MM.1S (cell line): ENCODE data around the gene GPR153.

Experiments
- CTCF ChIP-seq: fragments of 300-600 bp; sonication (generic); IDR thresholded peaks from 2 replicates; pipeline ENCODE4 v1.5.1; 2016; ENCODE audit warnings: antibody characterized with exemption, low read length, mixed read lengths
- EZH2 ChIP-seq: fragments of 300-600 bp; sonication (generic); optimal IDR thresholded peaks from 2 replicates; pipeline ENCODE3; 2017; ENCODE audit warnings: low read depth, mild to moderate bottlenecking, antibody characterized with exemption, low read length, mixed read lengths
- EZH2phosphoT487 ChIP-seq: fragments of 300-600 bp; sonication (generic); IDR thresholded peaks from 2 replicates; pipeline ENCODE4 v1.6.1; 2018; ENCODE audit warnings: antibody characterized with exemption, low read length

- TF ChIP-seq CTCF (no peak), EZH2phosphoT487 (no peak), EZH2 (no peak)
Measured at GRCh38 chr1:6235296-6235677, 25.6 kb downstream of the GPR153 start.
